ENCODE measurements around the gene ARHGEF5.
A peak's percentile ranks its signal among the peaks of the same experiment; 100 is the strongest.
"Not testable (repeated sequence)": the region's sequence is repeated elsewhere in the genome, so short reads cannot be mapped to it uniquely, and the experiment has no call there.

Gene ARHGEF5

GRCh38 chr7:144384555-144385245, 29.5 kb downstream of the ARHGEF5 start:
- peak; percentile 36 to 62 for DNase-seq

GRCh38 chr7:144386741-144387140, 31.5 kb downstream of the ARHGEF5 start:
- no peak for DNase-seq

- no peak for DNase-seq
Measured at GRCh38 chr7:144388950-144389349, 33.7 kb downstream of the ARHGEF5 start.

GRCh38 chr7:144390481-144390880, 35.3 kb downstream of the ARHGEF5 start:
- DNase-seq = no peak

GRCh38 chr7:144391014-144391413, 35.8 kb downstream of the ARHGEF5 start:
- no peak for DNase-seq

GRCh38 chr7:144391823-144392255, 36.6 kb downstream of the ARHGEF5 start:
- DNase-seq = no peak

GRCh38 chr7:144397086-144397485, 41.9 kb downstream of the ARHGEF5 start:
- no peak for DNase-seq

- no peak for DNase-seq
Measured at GRCh38 chr7:144398291-144398690, 43.1 kb downstream of the ARHGEF5 start.

GRCh38 chr7:144398911-144399310, 43.7 kb downstream of the ARHGEF5 start:
- no peak for DNase-seq

GRCh38 chr7:144399946-144400345, 44.7 kb downstream of the ARHGEF5 start:
- DNase-seq = no peak

GRCh38 chr7:144401490-144401889, 46.3 kb downstream of the ARHGEF5 start:
- no peak for DNase-seq

- DNase-seq = no peak
Measured at GRCh38 chr7:144403102-144403501, 47.9 kb downstream of the ARHGEF5 start.

GRCh38 chr7:144403649-144404061, 48.5 kb downstream of the ARHGEF5 start, which contains the start of gene NOBOX:
Gene NOBOX (minus strand): TSS chr7:144403693.
- DNase-seq = no peak

- no peak for DNase-seq
Measured at GRCh38 chr7:144404946-144405345, 49.7 kb downstream of the ARHGEF5 start.

GRCh38 chr7:144407266-144407931, 52.2 kb downstream of the ARHGEF5 start:
- no peak for DNase-seq

- DNase-seq = no peak
Measured at GRCh38 chr7:144408121-144408520, 52.9 kb downstream of the ARHGEF5 start.

GRCh38 chr7:144410441-144410840, 55.2 kb downstream of the ARHGEF5 start:
- DNase-seq = no peak

- no peak for DNase-seq
Measured at GRCh38 chr7:144414815-144415214, 59.6 kb downstream of the ARHGEF5 start.

GRCh38 chr7:144415858-144416257, 60.7 kb downstream of the ARHGEF5 start:
- DNase-seq = no peak

GRCh38 chr7:144416341-144416740, 61.1 kb downstream of the ARHGEF5 start:
- no peak for DNase-seq

- DNase-seq = not testable (repeated sequence)
Measured at GRCh38 chr7:144418931-144419330, 63.7 kb downstream of the ARHGEF5 start.

GRCh38 chr7:144427539-144427938, 72.3 kb downstream of the ARHGEF5 start:
- not testable (repeated sequence) for DNase-seq

- DNase-seq = no peak
Measured at GRCh38 chr7:144428431-144428830, 73.2 kb downstream of the ARHGEF5 start.

All from stimulated activated CD4-positive, alpha-beta T cell treated with anti-CD3 and anti-CD28 coated beads, Interleukin-2, amount 100 ng/mL, for 24 hours (primary cell).